CD14-positive monocyte (primary cell): ENCODE data around the gene KPNA3. TPM values are rescaled to one million over a fixed set of nuclear protein-coding genes. Genes with fewer than 3 reads are reported as not detected.
A peak's percentile ranks its signal among the peaks of the same experiment; 100 is the strongest.

Source experiments
- DNase-seq, 3 donors: peaks; one replicate each; pipeline ENCODE4 v3.0.0-alpha.2; 2011 to 2022
- H2AFZ ChIP-seq: 2 replicates; pipeline ENCODE4 v1.6.0; 2012; ENCODE audit warnings: mild to moderate bottlenecking, low read depth, low read length, inconsistent platforms; ENCODE audit not compliant: insufficient read depth, poor library complexity, severe bottlenecking
- H3K27ac ChIP-seq, 2 donors: 1 replicate in 1 of 2; 2 replicates in 1 of 2; pipeline ENCODE4 v1.5.1; 2012 to 2013; ENCODE audit warnings: low read length in 2 of 2, control low read depth in 1 of 2, inconsistent platforms in 1 of 2, low read depth in 1 of 2, mild to moderate bottlenecking in 1 of 2
- H3K27me3 ChIP-seq, 2 donors: one replicate each; pipeline versions ENCODE4 v1.6.0 to v1.6.1; 2011 to 2013; ENCODE audit warnings: low read length in 2 of 2; ENCODE audit not compliant: control insufficient read depth in 2 of 2, insufficient read depth in 2 of 2
- H3K36me3 ChIP-seq, 2 donors: replicated peaks in 1 of 2; 1 replicate in 1 of 2; 2 replicates in 1 of 2; pipeline versions ENCODE4 v1.5.1 to v1.6.1; 2012 to 2013; ENCODE audit warnings: low read length in 2 of 2, control low read depth in 1 of 2, inconsistent platforms in 1 of 2, mild to moderate bottlenecking in 1 of 2; ENCODE audit not compliant: insufficient read depth in 2 of 2, control insufficient read depth in 1 of 2
- H3K4me1 ChIP-seq, 2 donors: 1 replicate in 1 of 2; 2 replicates in 1 of 2; pipeline versions ENCODE4 v1.5.1 to v1.6.1; 2012 to 2013; ENCODE audit warnings: low read length in 2 of 2, control low read depth in 1 of 2, inconsistent platforms in 1 of 2, mild to moderate bottlenecking in 1 of 2, moderate library complexity in 1 of 2; ENCODE audit not compliant: insufficient read depth in 2 of 2, control insufficient read depth in 1 of 2
- H3K4me2 ChIP-seq: replicated peaks from 2 replicates; pipeline ENCODE3; 2012; ENCODE audit warnings: low read length, moderate library complexity, mild to moderate bottlenecking; ENCODE audit not compliant: poor library complexity, severe bottlenecking; ENCODE audit errors: extremely low read depth
- H3K4me3 ChIP-seq, 3 experiments: fragments of 200-600 bp in 1 of 3; sonication (generic) in 1 of 3; replicated peaks in 1 of 3; 1 replicate in 2 of 3; 2 replicates in 1 of 3; pipeline ENCODE4 v1.5.1; 2011 to 2013; ENCODE audit warnings: low read length in 3 of 3, mild to moderate bottlenecking in 3 of 3, control low read depth in 2 of 3, low read depth in 2 of 3, inconsistent platforms in 1 of 3, moderate library complexity in 1 of 3
- H3K79me2 ChIP-seq: 2 replicates; pipeline ENCODE4 v1.6.0; 2012; ENCODE audit warnings: mild to moderate bottlenecking, control low read depth, inconsistent platforms, low read length, moderate library complexity; ENCODE audit not compliant: insufficient read depth
- H3K9ac ChIP-seq: 2 replicates; pipeline ENCODE4 v1.6.0; 2017; ENCODE audit warnings: low read length, mild to moderate bottlenecking; ENCODE audit not compliant: insufficient read depth, poor library complexity, severe bottlenecking
- H3K9me3 ChIP-seq, 2 donors: replicated peaks in 1 of 2; 1 replicate in 1 of 2; 2 replicates in 1 of 2; pipeline versions ENCODE4 v1.5.1 to v1.6.1; 2012 to 2013; ENCODE audit warnings: low read length in 2 of 2, control low read depth in 1 of 2; ENCODE audit not compliant: control insufficient read depth in 1 of 2, insufficient read depth in 1 of 2
- H4K20me1 ChIP-seq: 2 replicates; pipeline ENCODE4 v1.6.0; 2012; ENCODE audit warnings: mild to moderate bottlenecking, low read length, control low read depth, moderate library complexity; ENCODE audit not compliant: insufficient read depth
- H3K27ac Mint-ChIP-seq, 7 donors: one replicate each; pipeline ENCODE4 v1.8.0; 2020; ENCODE audit warnings: mild to moderate bottlenecking in 7 of 7, mixed read lengths in 7 of 7, moderate library complexity in 6 of 7, inconsistent platforms in 2 of 7
- H3K27me3 Mint-ChIP-seq, 3 donors: one replicate each; pipeline ENCODE4 v1.8.0; 2021 to 2022; ENCODE audit warnings: low read depth in 3 of 3, mild to moderate bottlenecking in 3 of 3, mixed read lengths in 3 of 3, moderate library complexity in 3 of 3, inconsistent platforms in 1 of 3
- H3K36me3 Mint-ChIP-seq, 2 donors: one replicate each; pipeline ENCODE4 v1.8.0; 2020; ENCODE audit warnings: mixed read lengths in 2 of 2, inconsistent platforms in 1 of 2, mild to moderate bottlenecking in 1 of 2
- H3K4me1 Mint-ChIP-seq: one replicate; pipeline ENCODE4 v1.8.0; 2020; ENCODE audit warnings: mild to moderate bottlenecking, mixed read lengths
- H3K4me3 Mint-ChIP-seq, 2 donors: one replicate each; pipeline ENCODE4 v1.8.0; 2020; ENCODE audit warnings: mild to moderate bottlenecking in 2 of 2, mixed read lengths in 2 of 2, moderate library complexity in 1 of 2
- H3K9me3 Mint-ChIP-seq, 7 donors: one replicate each; pipeline ENCODE4 v1.8.0; 2020 to 2022; ENCODE audit warnings: mixed read lengths in 7 of 7, mild to moderate bottlenecking in 6 of 7, moderate library complexity in 6 of 7, inconsistent platforms in 2 of 7
- WGBS: methylation state at CpG from one replicate; pipeline ENCODE4 v1.1.5; 2013; ENCODE audit warnings: missing lambda C conversion rate; ENCODE audit not compliant: insufficient coverage; 5-methylcytosine and 5-hydroxymethylcytosine counted together
- intact Hi-C, 2 donors: fragments of 100-400 bp; cut with micrococcal nuclease; formaldehyde crosslinking; loops; one replicate each; pipeline versions ENCODE4 v1.15.0 to v1.15.1; 2023
- polyA plus RNA-seq, 3 donors: library from polyadenylated mRNA; depleted of rRNA in 1 of 3; unstranded in 2 of 3; stranded (reverse) in 1 of 3; fragments of 300-500 nt in 2 of 3; fragments of >200 nt in 1 of 3; fragmentation: Illumina TruSeq in 2 of 3; gene quantifications; 1 replicate in 2 of 3; 2 replicates in 1 of 3; pipeline ENCODE4 v1.2.3, GENCODE V29; 2012 to 2021
- TF ChIP-seq, protein P1 (sequence below): fragments of 200-600 bp; IDR thresholded peaks from one replicate; pipeline ENCODE4 v1.8.0; 2022; ENCODE audit warnings: antibody characterized with exemption, mild to moderate bottlenecking

The KPNA3 gene
- polyA plus RNA-seq, 3 donors: 11.5 to 15.3 (median 12.8) TPM

GRCh38 chr13:49802426-49802825, 9.9 kb upstream of the KPNA3 start:
- Histone ChIP-seq H3K4me1 (no peaks in the 10 kb centered on the region), H3K27me3 (no peaks in the 10 kb centered on the region), H3K27ac (no peak overlapping the region), H3K36me3 (no peaks in the 10 kb centered on the region), H3K79me2 (no peaks in the 10 kb centered on the region), H2AFZ (no peak overlapping the region), H4K20me1 (no peaks in the 10 kb centered on the region), H3K4me2 (no peak overlapping the region), H3K9me3 (no peaks in the 10 kb centered on the region), H3K4me3 (no peak overlapping the region), H3K9ac (no peak overlapping the region)
- no peak for DNase-seq
- TF ChIP-seq, protein P1, sequence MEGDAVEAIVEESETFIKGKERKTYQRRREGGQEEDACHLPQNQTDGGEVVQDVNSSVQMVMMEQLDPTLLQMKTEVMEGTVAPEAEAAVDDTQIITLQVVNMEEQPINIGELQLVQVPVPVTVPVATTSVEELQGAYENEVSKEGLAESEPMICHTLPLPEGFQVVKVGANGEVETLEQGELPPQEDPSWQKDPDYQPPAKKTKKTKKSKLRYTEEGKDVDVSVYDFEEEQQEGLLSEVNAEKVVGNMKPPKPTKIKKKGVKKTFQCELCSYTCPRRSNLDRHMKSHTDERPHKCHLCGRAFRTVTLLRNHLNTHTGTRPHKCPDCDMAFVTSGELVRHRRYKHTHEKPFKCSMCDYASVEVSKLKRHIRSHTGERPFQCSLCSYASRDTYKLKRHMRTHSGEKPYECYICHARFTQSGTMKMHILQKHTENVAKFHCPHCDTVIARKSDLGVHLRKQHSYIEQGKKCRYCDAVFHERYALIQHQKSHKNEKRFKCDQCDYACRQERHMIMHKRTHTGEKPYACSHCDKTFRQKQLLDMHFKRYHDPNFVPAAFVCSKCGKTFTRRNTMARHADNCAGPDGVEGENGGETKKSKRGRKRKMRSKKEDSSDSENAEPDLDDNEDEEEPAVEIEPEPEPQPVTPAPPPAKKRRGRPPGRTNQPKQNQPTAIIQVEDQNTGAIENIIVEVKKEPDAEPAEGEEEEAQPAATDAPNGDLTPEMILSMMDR: no peak
- Mint-ChIP-seq H3K27ac (no peak overlapping the region), H3K4me3 (no peak overlapping the region), H3K4me1 (no peaks in the 10 kb centered on the region), H3K27me3 (peaks cover 4 to 9% (median 7%) of the 10 kb centered on the region in 3 donors), H3K9me3 (peaks cover 0 to 3% (median 0%) of the 10 kb centered on the region in 7 donors), H3K36me3 (no peaks in the 10 kb centered on the region)
- intact Hi-C loops: no loop called here
- WGBS: no CpG with 5 or more reads among the region's 5 CpGs

DNA sequence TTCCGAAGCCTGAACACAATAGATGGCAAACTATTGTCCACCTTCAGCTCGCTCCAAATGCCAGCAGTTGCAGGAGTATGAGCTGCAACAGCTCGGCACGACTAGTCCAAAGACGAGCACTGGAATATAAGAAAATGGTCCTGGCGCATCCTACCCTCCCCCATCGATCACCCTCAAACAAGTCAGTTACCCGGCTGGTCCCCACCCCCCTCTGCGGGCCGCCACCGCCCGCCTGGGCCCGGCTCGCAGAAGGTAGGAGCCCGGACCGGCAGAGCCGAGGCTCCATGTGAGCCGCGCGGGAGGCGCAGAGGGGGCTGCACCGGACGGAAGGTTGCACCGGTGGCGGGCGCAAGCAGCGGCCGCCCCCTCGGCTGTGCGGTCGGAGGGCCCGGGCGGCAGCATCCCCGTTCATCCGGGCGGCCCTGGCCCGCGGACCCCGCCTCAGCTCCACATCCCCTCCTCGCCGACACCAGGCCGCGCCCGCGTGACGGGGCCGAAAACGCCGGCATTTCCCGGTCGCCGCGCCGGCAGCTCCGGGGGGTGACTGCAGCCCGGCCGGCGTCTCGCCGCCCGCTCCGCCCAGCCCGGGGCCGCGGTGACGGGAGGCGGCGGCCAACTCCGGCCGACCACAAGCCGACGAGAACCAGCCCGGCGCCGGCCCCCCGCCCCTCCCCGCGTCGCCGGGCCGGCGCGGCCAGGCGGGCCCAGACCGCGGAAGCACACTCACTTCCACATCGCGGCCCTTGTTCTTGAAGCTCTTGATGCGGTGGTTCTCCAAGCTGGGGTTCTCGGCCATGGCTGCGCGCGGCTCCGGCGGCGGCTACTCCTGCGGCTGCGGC, 552 bp downstream of the KPNA3 start:
- peak overlapping the region; percentile 93 for H3K9ac ChIP-seq
- H3K4me1 ChIP-seq: peaks cover 21 to 36% of the 10 kb centered on the region in 2 donors
- peak overlapping the region; percentile 99 for H3K4me2 ChIP-seq
- Mint-ChIP-seq H3K27me3 (peaks cover 1 to 10% (median 3%) of the 10 kb centered on the region in 3 donors), H3K36me3 (peaks cover 5 to 10% of the 10 kb centered on the region in 2 donors), H3K9me3 (no peaks in the 10 kb centered on the region), H3K4me1 (peaks cover 35% of the 10 kb centered on the region), H3K27ac (peak overlapping the region; percentile 90 to 99 (median 97)), H3K4me3 (peak overlapping the region; percentile 96)
- peak overlapping the region; percentile 83 for H2AFZ ChIP-seq
- H3K36me3 ChIP-seq: no peaks in the 10 kb centered on the region
- WGBS: under 1% methylated on average over 84 of the region's 98 CpGs
- intact Hi-C loops: loop anchor here in 1 of 2 donors (5.0 to 10.0 kb wide), 2 partner anchors 100 to 143 kb away; partner anchors contain the start of genes EBPL and SPRYD7
- peak overlapping the region; percentile 93 for H3K27ac ChIP-seq
- TF ChIP-seq, protein P1: no peak
- peak in 2 of 3 donors; percentile 13 to 21 for DNase-seq
- H3K4me3 ChIP-seq: peak overlapping the region; percentile 71 to 86 (median 72)
- H4K20me1 ChIP-seq: peaks cover 37% of the 10 kb centered on the region
- no peaks in the 10 kb centered on the region for H3K9me3 ChIP-seq
- no peaks in the 10 kb centered on the region for H3K27me3 ChIP-seq
- peaks cover 50% of the 10 kb centered on the region for H3K79me2 ChIP-seq
